Tibial nerve (tissue), 4 donors: ENCODE data around the gene DHRS13.

ENCODE experiments used
- CTCF ChIP-seq, 5 experiments: fragments of 200-600 bp in 3 of 5; fragments of 450-650 bp in 2 of 5; sonication (generic) in 3 of 5; IDR thresholded peaks; one replicate each; pipeline ENCODE4 v1.5.1; 2016 to 2019; ENCODE audit warnings: antibody characterized with exemption in 5 of 5, mild to moderate bottlenecking in 3 of 5, moderate library complexity in 2 of 5
- EP300 ChIP-seq, 2 donors: sonication (generic); formaldehyde crosslinking; IDR thresholded peaks; one replicate each; pipeline ENCODE4 v1.6.1; 2017; ENCODE audit warnings: antibody characterized with exemption in 2 of 2, mild to moderate bottlenecking in 1 of 2
- POLR2A ChIP-seq, 2 donors: fragments of 450-650 bp; IDR thresholded peaks; one replicate each; pipeline ENCODE4 v1.6.1; 2017; ENCODE audit warnings: antibody characterized with exemption in 2 of 2, mild to moderate bottlenecking in 2 of 2, moderate library complexity in 2 of 2

- TF ChIP-seq CTCF (IDR thresholded peaks at IDR 0.05) (no peak), EP300 (IDR thresholded peaks at IDR 0.05) (no peak), POLR2A (IDR thresholded peaks at IDR 0.05) (no peak)
Observed at GRCh38 chr17:28896491-28896883, 6.4 kb downstream of the DHRS13 start.
